HUES64 (cell line): ENCODE results near the gene KRTAP1-5.

Experiments used
- H3K27ac ChIP-seq: 2 replicates; pipeline ENCODE4 v1.7.0; 2013; ENCODE audit warnings: low read depth, low read length, inconsistent platforms
- H3K27me3 ChIP-seq: 2 replicates; pipeline ENCODE4 v1.6.1; 2013; ENCODE audit warnings: mild to moderate bottlenecking, low read length; ENCODE audit not compliant: insufficient read depth
- H3K36me3 ChIP-seq: 2 replicates; pipeline ENCODE4 v1.6.1; 2013; ENCODE audit warnings: mild to moderate bottlenecking, low read length; ENCODE audit not compliant: insufficient read depth
- H3K4me1 ChIP-seq: 2 replicates; pipeline ENCODE4 v1.6.1; 2013; ENCODE audit warnings: mild to moderate bottlenecking, low read length, moderate library complexity; ENCODE audit not compliant: insufficient read depth
- H3K4me3 ChIP-seq: 2 replicates; pipeline ENCODE4 v1.5.1; 2013; ENCODE audit warnings: mild to moderate bottlenecking, low read length, moderate library complexity
- H3K9ac ChIP-seq: 2 replicates; pipeline ENCODE4 v1.6.1; 2013; ENCODE audit warnings: mild to moderate bottlenecking, low read depth, low read length
- H3K9me3 ChIP-seq: 2 replicates; pipeline ENCODE4 v1.6.1; 2013; ENCODE audit warnings: low read depth, low read length; ENCODE audit not compliant: insufficient read depth
- WGBS: fragments of 150-250, 120-280 bp; methylation state at CpG from one replicate; pipeline ENCODE4 v1.1.7; 2013; ENCODE audit warnings: missing lambda C conversion rate; 5-methylcytosine and 5-hydroxymethylcytosine counted together

KRTAP1-5 gene

GRCh38 chr17:40980596-40980995 lies 46.4 kb downstream of the KRTAP1-5 start:
- Histone ChIP-seq H3K4me1 (peaks cover 9% of the 10 kb centered on the region), H3K27me3 (no peaks in the 10 kb centered on the region), H3K27ac (no peak overlapping the region), H3K36me3 (no peaks in the 10 kb centered on the region), H3K9me3 (no peaks in the 10 kb centered on the region), H3K9ac (no peak overlapping the region), H3K4me3 (no peak overlapping the region)
- WGBS: 86% methylated on average over 8 of the region's 8 CpGs

- no peak overlapping the region for H3K27ac ChIP-seq
Measured at GRCh38 chr17:40980117-40980516, 46.9 kb downstream of the KRTAP1-5 start.

DNA sequence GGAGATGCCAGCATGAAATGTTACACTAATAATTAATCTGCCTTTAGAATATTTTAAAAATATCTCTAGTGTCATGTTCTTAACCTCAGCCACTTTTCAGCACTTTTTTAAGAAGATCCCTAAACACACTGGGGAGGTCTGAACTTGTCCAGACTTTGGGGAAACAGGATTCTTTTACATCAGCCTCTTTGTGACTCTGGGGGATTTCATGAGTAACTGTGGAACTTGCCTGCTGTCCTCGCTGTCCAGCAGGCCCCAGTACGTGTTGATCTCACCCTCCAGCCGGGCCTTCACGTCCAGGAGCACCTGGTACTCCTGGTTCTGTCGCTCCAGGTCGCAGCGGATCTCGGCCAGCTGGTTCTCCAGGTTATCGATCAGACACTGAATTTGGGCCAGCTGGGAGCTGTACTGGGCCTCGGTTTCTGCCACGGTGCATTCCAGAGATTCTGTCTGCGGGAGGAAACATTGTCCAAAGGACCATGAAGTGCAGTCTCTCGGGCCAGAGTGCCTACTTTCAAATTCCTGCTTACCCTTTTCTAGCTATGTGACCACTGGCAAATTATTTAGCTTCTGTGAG lies 48.3 kb downstream of the KRTAP1-5 start:
- Histone ChIP-seq H3K9me3 (no peaks in the 10 kb centered on the region), H3K4me1 (peaks cover 9% of the 10 kb centered on the region), H3K27me3 (no peaks in the 10 kb centered on the region), H3K4me3 (no peak overlapping the region), H3K36me3 (no peaks in the 10 kb centered on the region), H3K27ac (no peak overlapping the region), H3K9ac (no peak overlapping the region)
- 94% methylated on average over 13 of the region's 13 CpGs for WGBS

More at GRCh38 chr17:40980117-40980516, 46.9 kb downstream of the KRTAP1-5 start:
- no peaks in the 10 kb centered on the region for H3K36me3 ChIP-seq
- no peak overlapping the region for H3K9ac ChIP-seq
- H3K9me3 ChIP-seq: no peaks in the 10 kb centered on the region
- H3K27me3 ChIP-seq: no peaks in the 10 kb centered on the region
- no peak overlapping the region for H3K4me3 ChIP-seq
- 68% methylated on average over 3 of the region's 3 CpGs for WGBS
- peaks cover 9% of the 10 kb centered on the region for H3K4me1 ChIP-seq
